Measurements from ENCODE around the gene TRIB2. TPM values are rescaled to one million over a fixed set of nuclear protein-coding genes. Genes with fewer than 3 reads are reported as not detected.

The TRIB2 gene
- total and polyA plus RNA-seq, 9 of the 15 experiments (the other 6 are each of a cell fraction or from before 2014, with no cell fraction given), result 9.0 to 39.0 (median 26.3) TPM

GRCh38 chr2:12759248-12759647 lies 42.5 kb downstream of the TRIB2 start (continued):
- no peak for TF ChIP-seq NFE2L1 (tag; IDR thresholded peaks at IDR 0.05; ENCODE audit: borderline replicate concordance, low read depth)
- no peak for TF ChIP-seq NR2C2 (CRISPR knock-in tag; IDR thresholded peaks at IDR 0.05)
- TF ChIP-seq NR2C2 (tag; IDR thresholded peaks at IDR 0.05), result no peak

- H3K27me3 ChIP-seq (ENCODE audit: control insufficient read depth in 2 of 2, insufficient read depth in 2 of 2, low read length in 2 of 2), result peaks cover 6 to 9% of the 10 kb centered on the region in 2 experiments; a peak in 3 of 5 replicates
- H3K9me1 ChIP-seq (ENCODE audit: control insufficient read depth, insufficient read depth, low read length), result no peaks in the 10 kb centered on the region
- H3K79me2 ChIP-seq (ENCODE audit: control insufficient read depth, insufficient read depth, low read length), result no peaks in the 10 kb centered on the region
- intact Hi-C loops (cut with micrococcal nuclease), result no loop called here
- DNase-seq (ENCODE audit: extremely low read depth in 1 of 4, low spot score in 3 of 4) (no peak), FAIRE-seq (no peak), ATAC-seq (no peak)
- H3K27ac ChIP-seq (ENCODE audit: extremely low read depth, low read depth, low read length), result no peak overlapping the region
- no peak overlapping the region for H3K9ac ChIP-seq (ENCODE audit: insufficient read depth in 1 of 2, low read depth in 2 of 2, low read length in 2 of 2)
- WGBS (ENCODE audit: insufficient coverage, low coverage, missing lambda C conversion rate), result 4% methylated on average over 6 of the region's 6 CpGs
- BruUV-seq (replicated peaks), result no TSS peak
- H3K4me3 ChIP-seq, result no peak overlapping the region
- in situ Hi-C loops (cut with MboI), result no loop called here
- ChIA-PET CTCF (ENCODE audit: low intra/inter-chr PET ratio) (no interaction called here), POLR2A (no interaction called here)
- H2AFZ ChIP-seq (ENCODE audit: low read depth, low read length), result no peak overlapping the region
- H3K36me3 ChIP-seq (ENCODE audit: control insufficient read depth, insufficient read depth, low read length), result no peaks in the 10 kb centered on the region
- H3K9me3 ChIP-seq (replicated peaks; ENCODE audit: control insufficient read depth, insufficient read depth, low read depth, low read length), result no peaks in the 10 kb centered on the region
- H3K4me1 ChIP-seq (replicated peaks in 1 of 2; ENCODE audit: control insufficient read depth in 2 of 2, insufficient read depth in 2 of 2, low read length in 2 of 2), result no peaks in the 10 kb centered on the region
- no peak overlapping the region for H3K4me2 ChIP-seq (ENCODE audit: insufficient read depth, low read length)
- no peaks in the 10 kb centered on the region for H4K20me1 ChIP-seq (replicated peaks; ENCODE audit: control insufficient read depth, insufficient read depth, low read length)
- TF ChIP-seq EP400 (IDR thresholded peaks at IDR 0.05), result no peak
- TF ChIP-seq UBTF (IDR thresholded peaks at IDR 0.05; ENCODE audit: borderline replicate concordance in 1 of 2, low read depth in 2 of 2, low read length in 2 of 2), result no peak
- no peak for TF ChIP-seq DEAF1 (CRISPR knock-in tag; IDR thresholded peaks at IDR 0.05)
- no peak for TF ChIP-seq ZNF395 (CRISPR knock-in tag; IDR thresholded peaks at IDR 0.05)
- no peak for TF ChIP-seq ZNF561 (CRISPR knock-in tag; conservative IDR thresholded peaks at IDR 0.05)
- no peak for TF ChIP-seq MECOM (CRISPR knock-in tag; IDR thresholded peaks at IDR 0.05)
- no peak for TF ChIP-seq ZNF740 (CRISPR knock-in tag; IDR thresholded peaks at IDR 0.05)
- TF ChIP-seq ZNF740 (tag; IDR thresholded peaks at IDR 0.05), result no peak
- no peak for TF ChIP-seq RFX1 (IDR thresholded peaks at IDR 0.05)
- TF ChIP-seq ZFX (CRISPR knock-in tag; IDR thresholded peaks at IDR 0.05), result no peak
- no peak for TF ChIP-seq MTA1 (IDR thresholded peaks at IDR 0.05; ENCODE audit: borderline replicate concordance)
- no peak for TF ChIP-seq TEAD4 (IDR thresholded peaks at IDR 0.05; ENCODE audit: low read length)
- TF ChIP-seq TEAD4 (CRISPR knock-in tag; IDR thresholded peaks at IDR 0.05; ENCODE audit: borderline replicate concordance), result no peak
- TF ChIP-seq CREBBP (IDR thresholded peaks at IDR 0.05; ENCODE audit: low read depth, low read length), result no peak
Measured at GRCh38 chr2:12761104-12761503, 44.4 kb downstream of the TRIB2 start.
